GM21447 (cell line): Measurements from ENCODE around the gene DNAH14.
"Not testable (repeated sequence)": the region's sequence is repeated elsewhere in the genome, so short reads cannot be mapped to it uniquely, and the experiment has no call there.

Source experiments
- ATAC-seq: cut with Tn5 transposase; IDR thresholded peaks from one replicate; pipeline ENCODE4 v1.9.1; 2021; ENCODE audit not compliant: unreplicated experiment

DNAH14 gene

DNA sequence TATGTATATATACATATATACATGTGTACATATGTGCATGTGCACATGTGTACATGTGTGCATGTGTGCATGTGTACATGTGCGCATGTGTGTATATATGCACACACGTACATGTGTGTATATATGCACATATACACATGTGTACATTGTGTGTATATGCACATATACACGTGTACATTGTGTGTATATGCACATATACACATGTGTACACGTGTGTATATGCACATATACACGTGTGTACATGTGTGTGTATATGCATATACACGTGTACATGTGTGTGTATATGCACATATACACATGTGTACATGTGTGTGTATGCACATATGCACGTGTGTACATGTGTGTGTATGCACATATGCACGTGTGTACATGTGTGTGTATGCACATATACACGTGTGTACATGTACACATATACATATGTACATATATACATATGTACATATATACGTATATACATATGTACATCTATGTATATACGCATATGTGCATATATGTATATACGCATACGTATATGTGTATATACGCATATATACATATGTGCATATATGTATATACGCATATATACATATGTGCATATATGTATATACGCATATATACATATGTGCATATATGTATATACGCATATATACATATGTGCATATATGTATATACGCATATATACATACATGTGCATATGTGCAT lies 405.8 kb downstream of the DNAH14 start:
- not testable (repeated sequence) for ATAC-seq

DNA sequence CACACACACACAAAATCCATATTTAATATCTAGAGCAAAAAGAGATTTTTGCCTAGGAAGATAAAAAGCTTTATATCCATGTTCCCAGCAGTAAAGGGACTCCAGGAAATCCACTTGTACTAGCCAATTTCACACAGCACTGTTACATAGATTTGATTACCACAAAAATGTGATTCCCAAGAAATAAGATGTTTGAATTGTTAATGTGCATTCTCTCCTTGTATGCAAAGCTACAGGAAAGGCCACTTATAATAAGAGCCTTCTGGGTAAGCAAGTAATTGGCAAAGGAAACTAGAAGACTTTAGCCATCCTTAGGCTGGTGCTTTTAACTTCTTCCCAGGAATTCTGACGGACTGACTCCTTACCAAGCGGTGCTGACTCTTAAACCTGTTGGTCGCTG lies 409.1 kb downstream of the DNAH14 start:
- no peak for ATAC-seq

DNA sequence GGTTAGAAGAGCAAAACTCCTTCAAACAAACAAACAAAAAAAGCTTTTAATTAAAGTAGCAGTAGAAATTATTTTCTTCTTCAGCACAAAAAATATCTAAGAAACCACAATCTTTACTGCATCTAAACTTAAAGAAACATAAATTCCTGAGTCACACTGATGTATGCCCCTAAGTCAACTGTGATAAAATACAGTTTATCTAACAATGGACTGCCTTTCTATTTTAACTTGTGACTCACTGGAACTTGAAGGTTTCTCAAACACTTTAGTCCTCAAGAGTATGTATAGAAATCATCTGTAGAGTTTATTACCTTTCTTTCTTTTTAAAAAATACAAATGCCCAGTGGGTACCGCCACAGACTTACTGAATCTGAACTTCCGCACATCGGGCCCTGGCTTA lies 412.2 kb downstream of the DNAH14 start:
- ATAC-seq = no peak

DNA sequence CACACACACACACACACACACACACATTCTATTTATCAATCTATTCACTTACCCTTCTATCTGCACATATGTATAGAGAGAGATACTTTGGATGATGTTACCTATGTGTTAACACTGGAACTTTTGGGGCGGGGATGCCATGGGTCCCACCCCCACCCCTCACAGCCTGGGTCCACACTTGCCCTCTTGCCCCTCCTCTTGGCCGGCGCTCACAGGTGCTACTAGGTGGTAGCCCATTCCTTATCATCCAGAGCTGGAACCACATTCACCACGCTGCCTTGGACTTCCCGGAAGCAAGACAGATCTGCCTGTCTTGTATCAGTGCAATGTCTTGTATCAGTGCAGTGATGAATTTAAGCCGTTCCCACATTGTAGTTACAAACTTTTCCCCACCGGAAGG lies 413.2 kb downstream of the DNAH14 start:
- no peak for ATAC-seq

DNA sequence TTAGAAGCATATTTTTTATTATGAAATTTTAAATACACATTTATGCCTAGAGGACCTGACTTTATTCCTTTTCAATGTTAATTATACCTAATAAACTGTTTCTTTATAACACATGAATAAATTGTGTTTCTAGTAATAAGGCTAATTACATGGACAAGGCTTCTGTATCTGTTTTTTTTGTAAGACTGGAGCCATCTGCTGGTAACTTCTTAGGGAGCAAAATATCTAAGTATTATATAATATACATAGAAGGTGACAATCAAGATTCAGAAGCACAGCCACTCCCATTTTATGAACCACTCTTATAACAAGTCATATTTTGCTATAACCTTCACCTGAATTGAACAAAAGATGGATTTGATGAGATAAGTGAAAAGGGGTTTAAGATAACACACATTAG lies 414.1 kb downstream of the DNAH14 start:
- no peak for ATAC-seq

DNA sequence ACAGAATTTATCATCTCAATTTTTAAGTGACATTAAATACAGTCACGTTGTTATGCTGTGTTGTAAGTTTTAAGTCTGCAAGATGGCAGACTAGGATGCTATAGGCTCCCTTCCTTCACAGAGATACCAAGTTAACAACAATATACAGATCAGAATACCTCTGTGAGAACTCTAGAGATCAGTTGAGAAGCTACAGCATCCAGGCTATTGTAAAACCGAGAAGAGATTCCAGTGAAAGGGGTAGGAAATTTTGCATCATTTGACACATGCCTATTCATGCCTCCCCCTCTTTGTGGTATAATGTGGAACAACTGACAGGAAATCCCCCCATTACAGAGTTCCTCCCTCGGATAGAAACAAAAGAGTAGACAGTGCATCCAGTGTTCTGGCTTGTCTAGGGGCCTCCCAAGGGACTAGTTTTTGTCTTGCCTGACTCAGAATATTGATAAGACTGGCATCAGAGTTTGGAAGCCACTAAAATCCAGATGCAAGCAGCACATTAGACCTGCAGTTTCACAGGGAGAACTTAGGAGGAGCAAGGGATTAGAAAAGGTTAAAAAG lies 417.7 kb downstream of the DNAH14 start:
- no peak for ATAC-seq

DNA sequence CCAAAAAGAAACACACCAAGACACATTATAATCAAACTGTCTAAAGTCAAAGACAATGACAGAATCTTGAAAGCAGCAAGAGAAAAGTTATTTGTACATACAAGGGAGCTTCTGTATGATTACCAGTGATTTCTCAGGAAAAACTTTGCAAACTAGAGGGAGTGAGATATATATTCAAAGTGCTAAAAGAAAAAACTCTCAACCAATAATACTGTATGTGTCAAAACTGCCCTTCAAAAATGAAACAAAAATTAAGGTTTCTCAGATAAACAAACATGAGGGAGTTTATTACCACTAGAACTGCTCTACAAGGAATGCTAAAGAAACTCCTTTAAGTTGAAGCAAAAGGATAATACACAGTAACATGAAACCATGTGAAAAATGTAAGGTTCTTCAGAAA lies 418.9 kb downstream of the DNAH14 start:
- ATAC-seq = no peak

DNA sequence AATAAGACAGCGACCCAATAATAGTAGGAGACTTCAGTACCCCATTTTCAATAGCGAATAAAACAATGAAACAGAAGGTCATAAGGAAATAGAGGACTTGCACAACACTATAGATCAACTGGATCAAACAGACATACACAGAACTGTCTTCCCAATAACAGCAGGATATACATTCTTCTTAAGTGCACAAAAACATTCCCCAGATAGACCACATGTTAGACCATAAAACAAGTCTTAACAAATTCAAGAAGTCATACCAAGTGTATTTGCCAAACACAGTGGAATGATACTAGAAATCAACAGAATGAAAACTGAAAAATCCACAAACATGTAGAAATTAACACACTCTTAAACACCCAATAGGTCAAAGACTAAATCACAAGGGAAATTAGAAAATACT lies 420.4 kb downstream of the DNAH14 start:
- ATAC-seq = no peak

DNA sequence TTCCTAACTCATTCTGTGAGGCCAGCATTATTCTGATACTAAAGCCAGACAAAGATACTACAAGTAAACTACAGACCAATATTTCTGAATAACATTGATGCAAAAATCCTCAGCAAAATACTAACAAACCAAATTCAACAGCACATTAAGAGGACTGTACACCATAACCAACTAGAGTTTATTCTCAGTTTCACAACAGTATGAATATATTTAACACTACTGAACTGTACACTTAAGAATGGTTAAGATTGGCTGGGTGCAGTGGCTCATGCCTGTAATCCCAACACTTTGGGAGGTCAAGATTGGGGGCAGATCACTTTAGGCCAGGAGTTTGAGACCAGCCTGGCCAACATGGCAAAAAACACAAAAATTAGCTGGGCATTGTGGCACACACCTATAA lies 421.4 kb downstream of the DNAH14 start:
- no peak for ATAC-seq

DNA sequence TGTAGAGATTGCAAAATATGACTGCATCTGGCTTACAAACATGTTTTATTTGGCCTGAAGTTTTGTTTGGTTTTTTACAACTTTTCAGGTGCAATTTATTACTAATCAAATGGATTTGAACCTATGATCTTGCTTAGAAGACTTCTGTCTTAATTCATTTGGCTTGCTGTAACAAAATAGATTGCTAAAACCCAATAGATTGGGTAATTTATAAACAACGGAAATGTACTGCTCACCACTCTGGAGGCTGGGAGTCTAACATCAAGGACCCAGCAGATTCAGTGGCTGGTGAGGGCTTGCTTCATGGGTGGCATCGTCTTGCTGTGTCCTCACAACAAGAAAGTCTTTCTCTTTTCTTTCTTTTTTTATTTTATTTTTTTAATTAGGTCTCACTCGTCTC lies 425.4 kb downstream of the DNAH14 start:
- no peak for ATAC-seq

DNA sequence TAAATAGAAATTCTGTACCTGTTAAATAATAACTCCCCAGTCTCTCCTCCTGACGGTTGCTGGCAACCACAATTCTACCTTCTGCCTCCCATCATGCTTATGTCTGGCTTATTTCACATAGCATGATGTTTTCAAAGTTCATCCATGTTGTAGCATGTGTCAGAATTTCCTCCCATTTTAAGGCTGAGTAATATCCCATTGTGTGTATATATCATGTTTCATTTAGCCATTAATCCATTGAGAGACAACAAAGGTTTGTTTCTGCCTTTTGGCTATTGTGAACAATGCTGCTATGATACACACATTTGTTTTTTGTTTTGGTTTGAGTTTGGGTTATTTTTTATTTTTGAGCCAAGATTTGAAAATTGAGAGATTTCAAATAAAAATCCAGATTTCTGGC lies 426.4 kb downstream of the DNAH14 start:
- no peak for ATAC-seq

DNA sequence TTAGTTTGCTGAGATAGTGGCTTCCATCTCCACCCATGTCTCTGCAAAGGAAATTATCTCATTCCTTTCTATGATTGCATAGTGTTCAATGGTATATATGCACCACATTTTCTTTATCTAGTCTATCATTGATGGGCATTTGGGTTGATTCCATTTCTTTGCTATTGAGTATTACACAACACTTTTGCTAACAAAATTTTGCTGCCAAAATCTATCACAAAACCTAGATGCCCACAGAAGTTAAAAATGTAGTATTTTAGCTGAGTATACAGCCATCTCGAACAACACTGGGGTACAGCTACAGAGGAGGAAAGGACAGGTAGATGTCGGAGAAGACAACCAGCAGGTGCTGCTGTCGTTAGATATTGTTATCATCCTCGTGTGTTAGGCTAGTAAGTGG lies 430.6 kb downstream of the DNAH14 start:
- no peak for ATAC-seq

DNA sequence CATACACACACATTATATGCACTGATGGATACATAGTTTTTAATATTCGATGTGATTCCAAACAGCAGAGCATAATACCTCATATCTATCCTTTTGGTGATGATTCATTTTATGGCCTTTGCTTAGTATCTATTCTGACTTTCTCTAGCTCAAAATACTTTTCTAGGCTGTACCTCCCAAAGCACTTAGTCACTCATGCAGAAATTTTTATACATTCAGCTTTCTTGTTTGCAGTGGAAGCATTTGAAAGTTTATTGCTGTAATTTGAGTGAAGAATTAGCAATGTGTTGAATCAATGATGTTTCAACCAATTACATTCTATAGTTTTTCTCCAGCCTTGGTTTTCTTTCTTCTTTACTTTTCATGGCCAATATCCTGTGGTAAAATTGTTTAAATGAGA lies 431.7 kb downstream of the DNAH14 start:
- no peak for ATAC-seq

DNA sequence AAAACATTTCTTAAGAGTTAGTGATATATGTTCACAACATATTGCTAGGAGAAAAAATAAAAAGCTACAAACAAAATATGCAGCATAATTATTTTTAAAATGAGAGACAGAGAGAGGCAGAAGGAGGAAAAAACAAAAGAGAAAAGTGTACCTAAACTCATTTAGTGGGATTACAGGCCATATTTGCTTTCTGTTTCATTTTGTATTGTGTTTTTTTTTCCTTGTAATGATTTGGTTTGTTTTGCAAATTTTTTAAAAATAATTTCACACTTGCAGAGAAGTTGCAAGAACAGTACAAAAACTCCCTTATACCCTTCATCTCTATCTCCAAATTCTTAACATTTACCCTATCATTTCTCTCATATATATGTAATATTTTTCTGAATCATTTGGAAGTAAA lies 433.3 kb downstream of the DNAH14 start:
- no peak for ATAC-seq

DNA sequence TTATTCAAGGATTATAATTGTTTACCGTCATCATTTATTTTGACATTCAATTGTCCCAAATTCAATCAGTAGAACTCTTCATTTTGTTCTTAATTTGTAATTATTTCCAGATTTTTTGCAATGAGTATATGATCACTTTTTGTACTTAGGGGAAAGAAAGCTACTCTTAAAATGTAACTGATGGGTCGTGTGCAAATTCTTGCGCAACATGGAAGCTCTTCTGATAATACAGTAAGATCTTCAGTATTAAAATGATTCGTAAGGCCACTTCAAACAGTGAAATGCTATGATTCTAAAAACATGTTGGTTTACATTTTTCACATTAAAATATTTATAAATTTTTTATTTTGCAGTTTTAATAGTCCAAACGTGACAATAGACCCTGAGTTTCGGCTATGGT lies 435.0 kb downstream of the DNAH14 start:
- ATAC-seq = no peak

DNA sequence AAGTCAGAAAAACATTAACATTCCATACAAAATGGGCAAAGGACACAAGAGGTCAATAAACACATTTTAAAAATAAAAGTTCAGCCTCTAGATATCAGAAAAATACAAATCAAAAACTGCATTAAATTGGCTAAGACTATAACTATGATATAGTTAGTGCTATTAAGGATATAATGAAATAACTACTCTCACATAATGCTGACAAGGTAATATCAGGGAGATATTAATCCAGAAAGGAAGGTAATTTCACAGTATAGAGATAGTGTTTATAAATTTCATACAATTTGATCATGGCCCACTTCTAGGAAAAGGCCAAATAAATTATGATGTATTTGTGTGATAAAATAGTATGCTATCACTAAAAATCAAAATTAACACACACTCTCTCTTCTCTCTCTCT lies 436.5 kb downstream of the DNAH14 start:
- ATAC-seq = no peak

DNA sequence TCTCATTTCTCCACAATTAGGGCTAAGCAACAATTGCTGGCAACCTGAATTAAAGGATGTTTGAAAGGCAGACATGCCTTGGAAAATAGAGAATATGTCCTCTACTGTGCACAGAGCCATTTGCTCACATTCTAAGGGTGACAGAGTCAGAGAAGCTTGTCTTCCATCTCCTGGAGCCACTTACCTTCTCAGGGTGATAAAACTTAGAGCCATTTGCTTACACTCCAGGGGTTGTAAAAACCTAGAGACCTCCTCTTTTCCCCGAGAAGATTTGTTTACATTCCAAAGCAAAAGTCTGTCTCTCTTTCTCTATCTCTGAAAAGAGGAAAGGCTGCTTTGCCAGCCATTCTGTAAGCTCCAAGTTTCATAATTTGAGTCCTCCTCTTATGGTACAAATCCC lies 437.1 kb downstream of the DNAH14 start:
- no peak for ATAC-seq

DNA sequence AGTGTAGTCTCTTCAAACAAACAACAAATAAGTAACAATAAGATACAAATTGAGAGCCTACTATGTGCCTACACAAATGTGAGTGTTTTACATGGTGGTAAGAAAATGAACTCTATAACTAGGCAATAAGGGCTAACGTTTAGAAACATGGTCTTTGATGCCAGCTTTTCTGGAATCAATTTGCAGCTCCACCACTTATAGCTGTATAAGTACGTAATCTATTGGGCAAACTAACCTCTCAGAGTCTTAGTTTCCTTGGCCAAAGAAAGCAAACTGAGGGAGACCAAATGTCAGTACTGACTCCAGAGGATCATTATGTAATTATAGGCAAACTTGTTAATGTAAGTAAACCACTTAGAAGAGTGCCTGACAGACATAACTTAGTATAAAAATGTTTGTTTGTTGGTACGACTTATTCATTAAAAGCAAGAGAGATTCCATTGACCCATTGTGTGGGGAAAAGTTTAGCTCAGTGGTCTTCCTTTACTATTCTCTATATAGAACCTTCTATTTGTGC lies 438.6 kb downstream of the DNAH14 start:
- no peak for ATAC-seq

DNA sequence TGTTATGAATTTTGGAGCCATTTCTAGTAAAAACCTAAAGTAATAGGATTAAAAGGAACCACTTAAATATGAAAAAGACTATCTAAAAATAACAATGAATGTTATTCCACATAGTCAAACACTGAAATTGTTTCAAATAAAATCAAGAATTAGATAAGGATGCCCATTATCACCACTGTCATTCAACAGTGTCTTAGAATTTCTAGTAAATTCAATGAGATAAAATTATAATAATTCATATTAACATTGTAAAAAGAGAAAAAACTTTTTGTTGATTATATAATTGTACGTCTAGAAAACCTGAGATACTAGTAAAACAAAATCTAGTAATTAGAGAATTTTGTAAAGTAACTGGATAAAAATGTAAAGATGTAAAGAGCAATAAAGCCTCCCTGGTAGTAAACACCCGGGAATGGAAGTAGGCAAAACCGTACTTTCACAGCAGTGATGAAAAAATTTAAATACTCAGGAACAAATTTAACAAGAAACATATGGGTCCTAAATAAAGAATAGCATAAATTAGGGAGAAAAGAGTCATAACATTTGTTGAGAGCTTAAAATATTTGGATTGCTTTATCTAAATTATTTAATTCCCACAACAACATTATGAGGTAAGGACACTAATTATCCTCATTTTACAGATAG lies 442.0 kb downstream of the DNAH14 start:
- ATAC-seq = no peak

DNA sequence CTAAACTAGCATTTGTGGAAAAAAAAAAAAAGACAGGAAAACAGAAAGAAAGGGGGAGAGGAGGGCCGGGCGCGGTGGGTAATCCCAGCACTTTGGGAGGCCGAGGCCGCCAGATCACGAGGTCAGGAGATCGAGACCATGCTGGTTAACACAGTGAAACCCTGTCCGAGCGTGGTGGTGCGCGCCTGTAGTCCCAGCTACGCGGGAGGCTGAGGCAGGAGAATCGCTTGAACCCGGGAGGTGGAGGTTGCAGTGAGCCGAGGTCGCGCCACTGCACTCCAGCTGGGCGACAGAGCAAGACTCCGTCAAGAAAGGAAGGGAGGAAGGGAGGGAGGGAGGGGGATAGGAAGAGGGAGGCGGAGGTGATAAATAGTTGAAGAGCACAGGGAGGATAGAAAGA lies 443.7 kb downstream of the DNAH14 start:
- no peak for ATAC-seq

DNA sequence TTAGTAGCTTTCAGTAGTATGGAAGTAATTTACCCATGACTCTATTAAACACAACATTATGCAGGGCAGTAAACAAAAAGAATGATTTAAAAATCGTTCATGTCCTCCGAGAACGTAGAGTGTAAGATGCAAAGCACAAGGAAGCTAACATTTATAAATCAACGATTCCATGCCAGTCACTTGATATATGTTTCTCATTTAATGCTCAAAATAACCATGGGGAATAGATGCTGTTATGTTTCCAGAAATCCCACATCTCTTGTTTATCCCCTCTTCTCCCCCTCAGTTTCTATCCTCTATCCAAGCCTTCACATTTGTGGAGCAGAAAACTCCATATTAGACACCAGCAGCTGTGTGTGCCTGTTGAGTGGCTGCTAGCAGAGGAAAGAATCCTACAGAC lies 445.5 kb downstream of the DNAH14 start:
- ATAC-seq = no peak

DNA sequence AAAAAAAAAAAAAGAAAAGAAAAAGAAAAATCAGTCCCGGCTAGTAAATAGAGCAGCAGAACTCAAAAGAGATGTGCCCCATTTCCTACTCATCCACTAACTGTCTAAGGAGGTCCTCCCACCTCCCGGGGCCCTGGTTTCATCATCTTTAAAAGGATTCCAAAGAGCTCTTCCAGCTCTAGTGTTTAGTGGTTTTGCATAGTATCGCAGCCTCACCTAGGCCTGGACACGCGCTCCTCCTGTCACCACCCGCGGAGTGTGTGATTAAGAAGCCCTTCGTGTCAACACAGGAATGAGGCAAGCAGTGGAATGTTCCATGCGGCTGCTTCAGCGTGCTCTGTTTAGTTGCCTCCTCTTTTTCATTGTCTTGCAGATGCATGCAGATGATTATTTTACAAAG lies 449.4 kb downstream of the DNAH14 start:
- no peak for ATAC-seq

DNA sequence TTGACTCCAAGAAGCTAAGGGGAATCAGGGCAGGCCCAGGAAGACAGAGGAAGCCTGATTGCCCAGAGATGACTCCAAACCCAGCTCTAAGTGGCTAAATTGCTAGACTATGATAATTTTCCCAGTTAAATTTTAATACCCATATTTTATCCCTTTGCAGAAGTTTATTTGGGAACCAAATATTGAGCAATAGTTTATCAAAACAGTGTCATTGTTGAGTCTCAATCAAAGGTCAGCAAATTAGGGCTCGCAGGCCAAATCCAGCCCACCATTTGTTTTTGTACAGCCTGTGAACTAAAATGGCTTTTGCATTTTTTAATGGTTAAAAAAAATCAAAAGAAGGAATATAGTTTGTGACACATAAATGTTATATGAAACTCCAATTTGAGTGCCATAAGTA lies 451.2 kb downstream of the DNAH14 start:
- no peak for ATAC-seq
